NCI-H1930 (cell line): ENCODE results near the gene GRAMD4.

Source experiments
- DNase-seq, 2 experiments: peaks; one replicate each; lab custom pipeline; 2025; lab: John Stamatoyannopoulos, UW

The GRAMD4 gene

GRCh38 chr22:46719921-46720320, 99.7 kb downstream of the GRAMD4 start:
- DNase-seq, result no peak

- no peak for DNase-seq
Measured at GRCh38 chr22:46721501-46722085, 101.4 kb downstream of the GRAMD4 start.

- DNase-seq, result no peak
Measured at GRCh38 chr22:46723882-46724281, 103.7 kb downstream of the GRAMD4 start.

- DNase-seq, result no peak
Measured at GRCh38 chr22:46725096-46725495, 104.9 kb downstream of the GRAMD4 start.

- DNase-seq, result no peak
Measured at GRCh38 chr22:46726066-46726985, 106.1 kb downstream of the GRAMD4 start.

- DNase-seq, result no peak
Measured at GRCh38 chr22:46726986-46727317, 106.8 kb downstream of the GRAMD4 start.

- DNase-seq, result no peak
Measured at GRCh38 chr22:46727813-46728364, 107.7 kb downstream of the GRAMD4 start.

- DNase-seq, result no peak
Measured at GRCh38 chr22:46728470-46728869, 108.3 kb downstream of the GRAMD4 start.
